GM21717 (cell line): ENCODE measurements around the gene GPHN.
"Not testable (repeated sequence)": the region's sequence is repeated elsewhere in the genome, so short reads cannot be mapped to it uniquely, and the experiment has no call there.

Experiments
- ATAC-seq: cut with Tn5 transposase; IDR thresholded peaks from one replicate; pipeline ENCODE4 v1.9.1; 2021; ENCODE audit warnings: mild to moderate bottlenecking, moderate library complexity; ENCODE audit not compliant: unreplicated experiment

GPHN gene

GRCh38 chr14:66501592-66501991 lies 6.4 kb upstream of the GPHN start:
- no peak for ATAC-seq

GRCh38 chr14:66502836-66503235 lies 5.1 kb upstream of the GPHN start:
- ATAC-seq, result not testable (repeated sequence)

- no peak for ATAC-seq
Observed at GRCh38 chr14:66503532-66503931, 4.4 kb upstream of the GPHN start.

GRCh38 chr14:66507181-66507721 lies 696 bp upstream of the GPHN start:
- peak; percentile 20 for ATAC-seq

- ATAC-seq, result no peak
Observed at GRCh38 chr14:66508547-66508845, 549 bp downstream of the GPHN start.

- ATAC-seq, result peak; percentile 40
Observed at GRCh38 chr14:66508846-66509621, 1.1 kb downstream of the GPHN start.

- no peak for ATAC-seq
Observed at GRCh38 chr14:66509874-66510273, 1.9 kb downstream of the GPHN start.

GRCh38 chr14:66511849-66512248 lies 3.9 kb downstream of the GPHN start:
- ATAC-seq, result no peak

GRCh38 chr14:66514213-66514612 lies 6.3 kb downstream of the GPHN start:
- no peak for ATAC-seq

GRCh38 chr14:66530526-66530925 lies 22.6 kb downstream of the GPHN start:
- no peak for ATAC-seq

GRCh38 chr14:66539034-66539433 lies 31.1 kb downstream of the GPHN start:
- ATAC-seq, result no peak

- ATAC-seq, result no peak
Observed at GRCh38 chr14:66540038-66540437, 32.1 kb downstream of the GPHN start.

GRCh38 chr14:66541627-66542026 lies 33.7 kb downstream of the GPHN start:
- ATAC-seq, result no peak

- no peak for ATAC-seq
Observed at GRCh38 chr14:66543996-66544395, 36.0 kb downstream of the GPHN start.

GRCh38 chr14:66545191-66545590 lies 37.2 kb downstream of the GPHN start:
- ATAC-seq, result not testable (repeated sequence)

- not testable (repeated sequence) for ATAC-seq
Observed at GRCh38 chr14:66545751-66546150, 37.8 kb downstream of the GPHN start.

- ATAC-seq, result no peak
Observed at GRCh38 chr14:66563731-66564130, 55.8 kb downstream of the GPHN start.

- ATAC-seq, result no peak
Observed at GRCh38 chr14:66568220-66568619, 60.3 kb downstream of the GPHN start.

GRCh38 chr14:66572826-66573225 lies 64.9 kb downstream of the GPHN start:
- no peak for ATAC-seq

- ATAC-seq, result no peak
Observed at GRCh38 chr14:66575014-66575413, 67.1 kb downstream of the GPHN start.

- no peak for ATAC-seq
Observed at GRCh38 chr14:66575939-66576338, 68.0 kb downstream of the GPHN start.

GRCh38 chr14:66587753-66588152 lies 79.8 kb downstream of the GPHN start:
- ATAC-seq, result not testable (repeated sequence)

- no peak for ATAC-seq
Observed at GRCh38 chr14:66595394-66595793, 87.4 kb downstream of the GPHN start.
